Fibroblast of lung (primary cell): ENCODE measurements around the gene NR6A1. TPM values are rescaled to one million over a fixed set of nuclear protein-coding genes. Genes with fewer than 3 reads are reported as not detected.
A peak's percentile ranks its signal among the peaks of the same experiment; 100 is the strongest.

Source experiments
- DNase-seq, 2 donors: peaks; one replicate each; pipeline versions ENCODE4 v3.0.0 to v3.0.0-alpha.2; 2010; ENCODE audit warnings: low read depth in 2 of 2
- H2AFZ ChIP-seq: 2 replicates; pipeline ENCODE4 v1.5.1; 2012; ENCODE audit warnings: low read length, control low read depth, inconsistent platforms
- H3K27ac ChIP-seq: 2 replicates; pipeline ENCODE4 v1.5.1; 2011; ENCODE audit warnings: low read length, control low read depth; ENCODE audit not compliant: insufficient read depth
- H3K27me3 ChIP-seq: 2 replicates; pipeline ENCODE4 v1.5.1; 2011; ENCODE audit warnings: mild to moderate bottlenecking, low read length; ENCODE audit not compliant: control insufficient read depth, insufficient read depth
- H3K36me3 ChIP-seq: 2 replicates; pipeline ENCODE4 v1.5.1; 2011; ENCODE audit warnings: low read length; ENCODE audit not compliant: control insufficient read depth, insufficient read depth
- H3K4me1 ChIP-seq: 2 replicates; pipeline ENCODE4 v1.5.1; 2011; ENCODE audit warnings: low read length; ENCODE audit not compliant: control insufficient read depth, insufficient read depth; ENCODE audit errors: extremely low read depth
- H3K4me2 ChIP-seq: 2 replicates; pipeline ENCODE4 v1.5.1; 2011; ENCODE audit warnings: low read length, control low read depth; ENCODE audit not compliant: insufficient read depth; ENCODE audit errors: extremely low read depth
- H3K4me3 ChIP-seq, 4 experiments: fragments of 200-600 bp in 1 of 4; sonication (generic) in 1 of 4; replicated peaks in 1 of 4; 2 replicates each; pipeline ENCODE4 v1.5.1; 2011 to 2016; ENCODE audit warnings: low read length in 4 of 4, low read depth in 3 of 4, mild to moderate bottlenecking in 3 of 4, control low read depth in 2 of 4, inconsistent platforms in 1 of 4, mixed read lengths in 1 of 4; ENCODE audit not compliant: insufficient read depth in 1 of 4; ENCODE audit errors: control extremely low read depth in 1 of 4
- H3K79me2 ChIP-seq: 2 replicates; pipeline ENCODE4 v1.5.1; 2012; ENCODE audit warnings: mild to moderate bottlenecking, low read length, inconsistent platforms; ENCODE audit not compliant: control insufficient read depth, insufficient read depth
- H3K9ac ChIP-seq: 2 replicates; pipeline ENCODE4 v1.5.1; 2011; ENCODE audit warnings: mild to moderate bottlenecking, low read length, control low read depth; ENCODE audit not compliant: insufficient read depth
- H3K9me3 ChIP-seq: 2 replicates; pipeline ENCODE4 v1.5.1; 2012; ENCODE audit warnings: low read depth, low read length; ENCODE audit not compliant: control insufficient read depth, insufficient read depth
- H4K20me1 ChIP-seq: 2 replicates; pipeline ENCODE4 v1.5.1; 2011; ENCODE audit warnings: low read length; ENCODE audit not compliant: control insufficient read depth, insufficient read depth; ENCODE audit errors: extremely low read depth
- CTCF ChIP-seq, 2 donors: IDR thresholded peaks in 1 of 2; conservative IDR thresholded peaks in 1 of 2; 1 replicate in 1 of 2; 2 replicates in 1 of 2; pipeline ENCODE4 v1.5.1; 2011 to 2012; ENCODE audit warnings: low read length in 2 of 2, control low read depth in 1 of 2, inconsistent platforms in 1 of 2, low read depth in 1 of 2, mild to moderate bottlenecking in 1 of 2
- EZH2 ChIP-seq: IDR thresholded peaks from 2 replicates; pipeline ENCODE4 v1.5.1; 2012; ENCODE audit warnings: low read length, control low read depth, mild to moderate bottlenecking; ENCODE audit errors: missing control alignments
- polyA minus RNA-seq: library from RNA; depleted of rRNA, polyadenylated mRNA; stranded (reverse); fragments of >200 nt; gene quantifications from 2 replicates; pipeline ENCODE4 v1.2.3, GENCODE V29; 2011; ENCODE audit warnings: low replicate concordance
- polyA plus RNA-seq, 2 donors: library from polyadenylated mRNA; depleted of rRNA in 1 of 2; stranded (reverse) in 1 of 2; unstranded in 1 of 2; fragments of >200 nt; gene quantifications; 2 replicates each; pipeline ENCODE4 v1.2.1, GENCODE V29; 2011 to 2012; ENCODE audit warnings: missing spikeins in 1 of 2
- total RNA-seq: library from RNA; depleted of rRNA; stranded (reverse); fragments of >200 nt; gene quantifications from 2 replicates; pipeline ENCODE4 v1.2.1, GENCODE V29; 2014

The NR6A1 gene
- total RNA-seq (0.26 and 0.50 TPM in 2 replicates), polyA plus RNA-seq (0.07 and 0.25 TPM in 2 replicates), polyA minus RNA-seq (0.08 and 0.22 TPM in 2 replicates)
- 0.07 and 0.33 TPM in 2 replicates for polyA plus RNA-seq (2012)

- peak; percentile 95 to 96 for DNase-seq
- no peaks in the 10 kb centered on the region for H3K9me3 ChIP-seq
- H3K36me3 ChIP-seq: no peaks in the 10 kb centered on the region
- H3K27ac ChIP-seq: peak within 1 kb of the TSS; percentile 90
- no peaks in the 10 kb centered on the region for H3K79me2 ChIP-seq
- H3K4me2 ChIP-seq: peak within 1 kb of the TSS; percentile 90
- H4K20me1 ChIP-seq: no peaks in the 10 kb centered on the region
- H3K4me3 ChIP-seq: peak within 1 kb of the TSS; percentile 57 to 80 (median 68)
- H2AFZ ChIP-seq: peak within 1 kb of the TSS; percentile 98
- peaks cover 36% of the 10 kb centered on the region for H3K27me3 ChIP-seq
- peaks cover 5% of the 10 kb centered on the region for H3K4me1 ChIP-seq
- TF ChIP-seq CTCF (conservative IDR thresholded peaks at IDR 0.05 in 1 of 2, IDR thresholded peaks at IDR 0.05 in 1 of 2; ENCODE audit: low read depth in 1 of 2, low read length in 2 of 2) (peak in 1 of 2 donors; percentile 7), EZH2 (no peak)
- peak within 1 kb of the TSS; percentile 77 for H3K9ac ChIP-seq
These were observed at the start of gene NR6A1 for GRCh38 chr9:124771021-124771866. TSS of gene NR6A1 (minus strand) at chr9:124771311.

GRCh38 chr9:124818431-124819281 is 47.5 kb upstream of the NR6A1 start:
- H3K9ac ChIP-seq: no peak overlapping the region
- H3K4me3 ChIP-seq: no peak overlapping the region
- H3K9me3 ChIP-seq: no peaks in the 10 kb centered on the region
- no peak overlapping the region for H3K4me2 ChIP-seq
- TF ChIP-seq EZH2 (no peak), CTCF (conservative IDR thresholded peaks at IDR 0.05 in 1 of 2, IDR thresholded peaks at IDR 0.05 in 1 of 2; ENCODE audit: low read depth in 1 of 2, low read length in 2 of 2) (no peak)
- peak in 1 of 2 donors; percentile 70 for DNase-seq
- H3K36me3 ChIP-seq: no peaks in the 10 kb centered on the region
- no peak overlapping the region for H2AFZ ChIP-seq
- no peaks in the 10 kb centered on the region for H4K20me1 ChIP-seq
- H3K79me2 ChIP-seq: no peaks in the 10 kb centered on the region
- no peak overlapping the region for H3K27ac ChIP-seq
- H3K27me3 ChIP-seq: no peaks in the 10 kb centered on the region
- peaks cover 2% of the 10 kb centered on the region for H3K4me1 ChIP-seq

GRCh38 chr9:124815601-124816000 is 44.5 kb upstream of the NR6A1 start:
- no peak for TF ChIP-seq EZH2
- no peak for TF ChIP-seq CTCF (conservative IDR thresholded peaks at IDR 0.05 in 1 of 2, IDR thresholded peaks at IDR 0.05 in 1 of 2; ENCODE audit: low read depth in 1 of 2, low read length in 2 of 2)

More at GRCh38 chr9:124815601-124816000, 44.5 kb upstream of the NR6A1 start:
- H3K9ac ChIP-seq: no peak overlapping the region
- H2AFZ ChIP-seq: no peak overlapping the region
- H3K27ac ChIP-seq: no peak overlapping the region
- DNase-seq: no peak
- peaks cover 16% of the 10 kb centered on the region for H3K4me1 ChIP-seq
- no peak overlapping the region for H3K4me2 ChIP-seq
- H4K20me1 ChIP-seq: no peaks in the 10 kb centered on the region
- H3K27me3 ChIP-seq: no peaks in the 10 kb centered on the region
- no peaks in the 10 kb centered on the region for H3K79me2 ChIP-seq
- no peak overlapping the region for H3K4me3 ChIP-seq
- H3K36me3 ChIP-seq: no peaks in the 10 kb centered on the region
- no peaks in the 10 kb centered on the region for H3K9me3 ChIP-seq
